ENCODE measurements around the gene EIF3K. TPM values are rescaled to one million over a fixed set of nuclear protein-coding genes. Genes with fewer than 3 reads are reported as not detected.

Gene EIF3K
- total and polyA plus RNA-seq, 2 of the 13 experiments (the other 11 are each of a cell fraction or from before 2014, with no cell fraction given) = 179 to 258 TPM

- TF ChIP-seq, protein P1, sequence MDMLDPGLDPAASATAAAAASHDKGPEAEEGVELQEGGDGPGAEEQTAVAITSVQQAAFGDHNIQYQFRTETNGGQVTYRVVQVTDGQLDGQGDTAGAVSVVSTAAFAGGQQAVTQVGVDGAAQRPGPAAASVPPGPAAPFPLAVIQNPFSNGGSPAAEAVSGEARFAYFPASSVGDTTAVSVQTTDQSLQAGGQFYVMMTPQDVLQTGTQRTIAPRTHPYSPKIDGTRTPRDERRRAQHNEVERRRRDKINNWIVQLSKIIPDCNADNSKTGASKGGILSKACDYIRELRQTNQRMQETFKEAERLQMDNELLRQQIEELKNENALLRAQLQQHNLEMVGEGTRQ (IDR thresholded peaks at IDR 0.05; ENCODE audit: low read depth, low read length) = peak; percentile 93
- TF ChIP-seq, protein P1 (CRISPR knock-in tag; IDR thresholded peaks at IDR 0.05; ENCODE audit: borderline replicate concordance) = peak; percentile 98
- TF ChIP-seq ZSCAN20 (CRISPR knock-in tag; IDR thresholded peaks at IDR 0.05; ENCODE audit: borderline replicate concordance) = no peak
- peak; percentile 65 for TF ChIP-seq U2AF1 (optimal IDR thresholded peaks at IDR 0.05; ENCODE audit: low read depth, low read length)
- TF ChIP-seq ZNF580 (CRISPR knock-in tag; IDR thresholded peaks at IDR 0.05; ENCODE audit: borderline replicate concordance, low read depth) = 0 out of 2 replicates have a peak, but pooled peaks have one; percentile 21
- peak; percentile 29 for TF ChIP-seq ZNF781 (CRISPR knock-in tag; IDR thresholded peaks at IDR 0.05; ENCODE audit: borderline replicate concordance, not compliant biosample characterization)
- TF ChIP-seq, protein P2, sequence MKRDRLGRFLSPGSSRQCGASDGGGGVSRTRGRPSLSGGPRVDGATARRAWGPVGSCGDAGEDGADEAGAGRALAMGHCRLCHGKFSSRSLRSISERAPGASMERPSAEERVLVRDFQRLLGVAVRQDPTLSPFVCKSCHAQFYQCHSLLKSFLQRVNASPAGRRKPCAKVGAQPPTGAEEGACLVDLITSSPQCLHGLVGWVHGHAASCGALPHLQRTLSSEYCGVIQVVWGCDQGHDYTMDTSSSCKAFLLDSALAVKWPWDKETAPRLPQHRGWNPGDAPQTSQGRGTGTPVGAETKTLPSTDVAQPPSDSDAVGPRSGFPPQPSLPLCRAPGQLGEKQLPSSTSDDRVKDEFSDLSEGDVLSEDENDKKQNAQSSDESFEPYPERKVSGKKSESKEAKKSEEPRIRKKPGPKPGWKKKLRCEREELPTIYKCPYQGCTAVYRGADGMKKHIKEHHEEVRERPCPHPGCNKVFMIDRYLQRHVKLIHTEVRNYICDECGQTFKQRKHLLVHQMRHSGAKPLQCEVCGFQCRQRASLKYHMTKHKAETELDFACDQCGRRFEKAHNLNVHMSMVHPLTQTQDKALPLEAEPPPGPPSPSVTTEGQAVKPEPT (CRISPR knock-in tag; IDR thresholded peaks at IDR 0.05; ENCODE audit: low read depth) = no peak
- TF ChIP-seq, protein P3, sequence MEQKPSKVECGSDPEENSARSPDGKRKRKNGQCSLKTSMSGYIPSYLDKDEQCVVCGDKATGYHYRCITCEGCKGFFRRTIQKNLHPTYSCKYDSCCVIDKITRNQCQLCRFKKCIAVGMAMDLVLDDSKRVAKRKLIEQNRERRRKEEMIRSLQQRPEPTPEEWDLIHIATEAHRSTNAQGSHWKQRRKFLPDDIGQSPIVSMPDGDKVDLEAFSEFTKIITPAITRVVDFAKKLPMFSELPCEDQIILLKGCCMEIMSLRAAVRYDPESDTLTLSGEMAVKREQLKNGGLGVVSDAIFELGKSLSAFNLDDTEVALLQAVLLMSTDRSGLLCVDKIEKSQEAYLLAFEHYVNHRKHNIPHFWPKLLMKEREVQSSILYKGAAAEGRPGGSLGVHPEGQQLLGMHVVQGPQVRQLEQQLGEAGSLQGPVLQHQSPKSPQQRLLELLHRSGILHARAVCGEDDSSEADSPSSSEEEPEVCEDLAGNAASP (CRISPR knock-in tag; IDR thresholded peaks at IDR 0.05; ENCODE audit: borderline replicate concordance) = peak; percentile 31; the same call in 1 of the 2 replicates
- no peak for TF ChIP-seq ZNF879 (CRISPR knock-in tag; IDR thresholded peaks at IDR 0.05)
- TF ChIP-seq RAD51 (IDR thresholded peaks at IDR 0.05; ENCODE audit: borderline replicate concordance) = peak; percentile 94
- TF ChIP-seq MEIS2 (CRISPR knock-in tag; IDR thresholded peaks at IDR 0.05) = peak; percentile 98; the same call in 1 of the 2 replicates
- no peak for TF ChIP-seq NCOA5 (CRISPR knock-in tag; IDR thresholded peaks at IDR 0.05)
- TF ChIP-seq GABPA (IDR thresholded peaks at IDR 0.05; ENCODE audit: low read depth, low read length) = peak; percentile 95
- peak; percentile 99 for TF ChIP-seq GABPA (CRISPR knock-in tag; IDR thresholded peaks at IDR 0.05; ENCODE audit: low read depth)
- TF ChIP-seq ZNF549 (CRISPR knock-in tag; IDR thresholded peaks at IDR 0.05) = no peak
- TF ChIP-seq ZBTB25 (CRISPR knock-in tag; IDR thresholded peaks at IDR 0.05) = peak; percentile 88
- no peak; the same call in 1 of the 2 replicates for TF ChIP-seq ZNF547 (CRISPR knock-in tag; IDR thresholded peaks at IDR 0.05)
- TF ChIP-seq SMARCE1 (IDR thresholded peaks at IDR 0.05; ENCODE audit: borderline replicate concordance) = no peak
- TF ChIP-seq, protein P4, sequence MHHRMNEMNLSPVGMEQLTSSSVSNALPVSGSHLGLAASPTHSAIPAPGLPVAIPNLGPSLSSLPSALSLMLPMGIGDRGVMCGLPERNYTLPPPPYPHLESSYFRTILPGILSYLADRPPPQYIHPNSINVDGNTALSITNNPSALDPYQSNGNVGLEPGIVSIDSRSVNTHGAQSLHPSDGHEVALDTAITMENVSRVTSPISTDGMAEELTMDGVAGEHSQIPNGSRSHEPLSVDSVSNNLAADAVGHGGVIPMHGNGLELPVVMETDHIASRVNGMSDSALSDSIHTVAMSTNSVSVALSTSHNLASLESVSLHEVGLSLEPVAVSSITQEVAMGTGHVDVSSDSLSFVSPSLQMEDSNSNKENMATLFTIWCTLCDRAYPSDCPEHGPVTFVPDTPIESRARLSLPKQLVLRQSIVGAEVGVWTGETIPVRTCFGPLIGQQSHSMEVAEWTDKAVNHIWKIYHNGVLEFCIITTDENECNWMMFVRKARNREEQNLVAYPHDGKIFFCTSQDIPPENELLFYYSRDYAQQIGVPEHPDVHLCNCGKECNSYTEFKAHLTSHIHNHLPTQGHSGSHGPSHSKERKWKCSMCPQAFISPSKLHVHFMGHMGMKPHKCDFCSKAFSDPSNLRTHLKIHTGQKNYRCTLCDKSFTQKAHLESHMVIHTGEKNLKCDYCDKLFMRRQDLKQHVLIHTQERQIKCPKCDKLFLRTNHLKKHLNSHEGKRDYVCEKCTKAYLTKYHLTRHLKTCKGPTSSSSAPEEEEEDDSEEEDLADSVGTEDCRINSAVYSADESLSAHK (CRISPR knock-in tag; IDR thresholded peaks at IDR 0.05; ENCODE audit: borderline replicate concordance) = no peak
- TF ChIP-seq NFIB (CRISPR knock-in tag; IDR thresholded peaks at IDR 0.05; ENCODE audit: borderline replicate concordance) = no peak
Measured at GRCh38 chr19:38618590-38619360, at the start of gene EIF3K (continued).

All from HepG2 (cell line).